ENCODE results near the gene MKRN2OS. TPM values are rescaled to one million over a fixed set of nuclear protein-coding genes. Genes with fewer than 3 reads are reported as not detected.

MKRN2OS gene
- total and polyA plus RNA-seq, 2 donors (not counting 3 experiments of a cell fraction or from before 2014, with no cell fraction given) = not detected

DNA sequence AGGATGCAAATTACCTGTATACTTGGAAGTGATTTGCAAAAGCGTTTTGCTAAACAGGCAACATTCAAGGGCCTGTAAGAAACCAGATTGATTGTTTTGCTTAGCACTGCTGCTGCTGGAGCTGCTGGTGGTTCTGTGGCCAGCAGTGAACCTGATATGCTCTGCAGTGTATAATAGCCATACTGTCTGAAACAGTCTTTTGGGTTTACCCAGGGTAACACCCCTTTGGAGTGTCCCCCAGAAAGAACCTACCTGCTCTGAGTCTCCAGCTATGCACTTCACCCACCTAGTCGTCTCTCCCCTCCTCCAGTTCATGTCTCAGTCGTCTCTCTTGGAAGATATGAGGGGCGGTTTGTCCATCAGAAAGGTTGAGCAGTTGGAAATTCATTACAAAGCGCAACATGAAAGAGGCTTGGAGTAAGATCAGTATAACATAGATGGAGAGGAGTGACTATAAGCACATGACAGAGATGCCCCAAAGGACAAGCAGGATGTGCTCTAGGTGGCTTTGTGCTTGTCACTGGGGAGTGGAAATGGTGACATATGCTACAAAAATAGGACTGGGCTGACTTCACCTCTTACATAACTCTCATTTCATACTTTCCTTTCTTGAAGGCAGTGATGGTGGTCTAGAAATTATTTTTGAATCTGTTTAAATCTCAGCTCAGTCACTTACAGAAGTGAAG lies 15.3 kb upstream of the MKRN2OS start:
- Histone ChIP-seq H3K27ac (ENCODE audit: insufficient read depth, low read depth, low read length) (no peak overlapping the region), H3K4me3 (replicated peaks in 1 of 3; ENCODE audit: insufficient read depth in 1 of 3, low read depth in 1 of 3, low read length in 3 of 3) (no peak overlapping the region), H3K36me3 (ENCODE audit: control insufficient read depth in 2 of 2, extremely low read depth in 1 of 2, insufficient read depth in 2 of 2, low read length in 2 of 2) (no peaks in the 10 kb centered on the region), H3K79me2 (ENCODE audit: control insufficient read depth, insufficient read depth, low read length) (peaks cover 81% of the 10 kb centered on the region), H4K20me1 (replicated peaks; ENCODE audit: control insufficient read depth, extremely low read depth, insufficient read depth, low read length) (peaks cover 4% of the 10 kb centered on the region), H3K9ac (replicated peaks; ENCODE audit: extremely low read depth, insufficient read depth, low read length) (no peak overlapping the region), H3K27me3 (ENCODE audit: control insufficient read depth in 2 of 2, insufficient read depth in 2 of 2, low read length in 2 of 2) (no peaks in the 10 kb centered on the region), H3K9me3 (replicated peaks; ENCODE audit: control insufficient read depth, insufficient read depth, low read length) (no peaks in the 10 kb centered on the region), H3K4me2 (ENCODE audit: insufficient read depth, low read length) (no peak overlapping the region), H3K9me1 (replicated peaks; ENCODE audit: control insufficient read depth, extremely low read depth, insufficient read depth, low read length) (peaks cover 3% of the 10 kb centered on the region), H2AFZ (ENCODE audit: low read depth, low read length) (no peak overlapping the region), H3K4me1 (ENCODE audit: control insufficient read depth, extremely low read depth, insufficient read depth, low read length) (peaks cover 25% of the 10 kb centered on the region)
- ChIA-PET CTCF (no interaction called here), POLR2A (no interaction called here)
- intact Hi-C loops (cut with micrococcal nuclease) (no loop called here), dilution Hi-C loops (cut with MboI; ENCODE audit: extremely low pct_ligation_motif_present, low sequenced_read_pairs) (no loop called here)
- TF ChIP-seq, protein P1, sequence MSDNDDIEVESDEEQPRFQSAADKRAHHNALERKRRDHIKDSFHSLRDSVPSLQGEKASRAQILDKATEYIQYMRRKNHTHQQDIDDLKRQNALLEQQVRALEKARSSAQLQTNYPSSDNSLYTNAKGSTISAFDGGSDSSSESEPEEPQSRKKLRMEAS (IDR thresholded peaks at IDR 0.05; ENCODE audit: insufficient read depth, insufficient read length) = no peak
- TF ChIP-seq GATA2 (IDR thresholded peaks at IDR 0.05; ENCODE audit: insufficient read depth, insufficient read length, low read depth, low read length) (no peak), POLR2A (IDR thresholded peaks at IDR 0.05; ENCODE audit: low read depth, low read length) (no peak), EZH2 (IDR thresholded peaks at IDR 0.05; ENCODE audit: borderline replicate concordance, low read depth, low read length, severe bottlenecking) (no peak), MYC (IDR thresholded peaks at IDR 0.05; ENCODE audit: low read depth, low read length) (no peak), JUN (IDR thresholded peaks at IDR 0.05; ENCODE audit: borderline replicate concordance, insufficient read depth, insufficient read length, low read depth) (no peak), POLR2AphosphoS5 (IDR thresholded peaks at IDR 0.05; ENCODE audit: insufficient read depth, low read depth, low read length) (no peak), FOS (IDR thresholded peaks at IDR 0.05; ENCODE audit: borderline replicate concordance, insufficient read depth, low read length) (no peak)
- TF ChIP-seq, protein P2, sequence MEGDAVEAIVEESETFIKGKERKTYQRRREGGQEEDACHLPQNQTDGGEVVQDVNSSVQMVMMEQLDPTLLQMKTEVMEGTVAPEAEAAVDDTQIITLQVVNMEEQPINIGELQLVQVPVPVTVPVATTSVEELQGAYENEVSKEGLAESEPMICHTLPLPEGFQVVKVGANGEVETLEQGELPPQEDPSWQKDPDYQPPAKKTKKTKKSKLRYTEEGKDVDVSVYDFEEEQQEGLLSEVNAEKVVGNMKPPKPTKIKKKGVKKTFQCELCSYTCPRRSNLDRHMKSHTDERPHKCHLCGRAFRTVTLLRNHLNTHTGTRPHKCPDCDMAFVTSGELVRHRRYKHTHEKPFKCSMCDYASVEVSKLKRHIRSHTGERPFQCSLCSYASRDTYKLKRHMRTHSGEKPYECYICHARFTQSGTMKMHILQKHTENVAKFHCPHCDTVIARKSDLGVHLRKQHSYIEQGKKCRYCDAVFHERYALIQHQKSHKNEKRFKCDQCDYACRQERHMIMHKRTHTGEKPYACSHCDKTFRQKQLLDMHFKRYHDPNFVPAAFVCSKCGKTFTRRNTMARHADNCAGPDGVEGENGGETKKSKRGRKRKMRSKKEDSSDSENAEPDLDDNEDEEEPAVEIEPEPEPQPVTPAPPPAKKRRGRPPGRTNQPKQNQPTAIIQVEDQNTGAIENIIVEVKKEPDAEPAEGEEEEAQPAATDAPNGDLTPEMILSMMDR (IDR thresholded peaks at IDR 0.05; ENCODE audit: extremely low read depth in 1 of 2, insufficient read depth in 1 of 2, low read depth in 1 of 2, low read length in 2 of 2) = no peak
- no peak for DNase-seq (ENCODE audit: low read depth, low spot score)
- no peak for FAIRE-seq
- no TSS peak for BruUV-seq (replicated peaks)

Data from endothelial cell of umbilical vein (primary cell).